HG03571 (cell line): Measurements from ENCODE around the gene XPR1.
"Not testable (repeated sequence)": the region's sequence is repeated elsewhere in the genome, so short reads cannot be mapped to it uniquely, and the experiment has no call there.

Source experiments
- ATAC-seq: cut with Tn5 transposase; IDR thresholded peaks from one replicate; pipeline ENCODE4 v1.9.1; 2021; ENCODE audit not compliant: unreplicated experiment

Gene XPR1

DNA sequence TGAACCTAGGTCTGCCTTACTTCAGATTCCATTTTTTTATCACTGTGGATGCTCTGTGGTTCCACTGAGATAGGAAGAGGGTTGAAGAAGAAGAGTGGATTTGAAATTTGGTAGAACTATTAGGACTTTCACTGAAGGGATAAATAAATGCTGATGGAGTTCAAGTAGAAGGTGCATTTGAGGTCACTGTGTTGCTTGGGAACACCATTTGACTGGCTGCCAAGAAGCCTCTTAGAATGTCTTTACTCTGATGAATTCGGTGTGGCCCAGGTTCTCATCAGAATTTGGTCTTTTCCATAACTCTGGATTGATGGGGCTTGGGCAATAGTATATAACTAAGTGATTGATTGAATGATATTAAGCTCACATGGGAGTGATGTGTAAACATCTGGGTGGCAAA is 11.9 kb downstream of the XPR1 start:
- ATAC-seq, result no peak

DNA sequence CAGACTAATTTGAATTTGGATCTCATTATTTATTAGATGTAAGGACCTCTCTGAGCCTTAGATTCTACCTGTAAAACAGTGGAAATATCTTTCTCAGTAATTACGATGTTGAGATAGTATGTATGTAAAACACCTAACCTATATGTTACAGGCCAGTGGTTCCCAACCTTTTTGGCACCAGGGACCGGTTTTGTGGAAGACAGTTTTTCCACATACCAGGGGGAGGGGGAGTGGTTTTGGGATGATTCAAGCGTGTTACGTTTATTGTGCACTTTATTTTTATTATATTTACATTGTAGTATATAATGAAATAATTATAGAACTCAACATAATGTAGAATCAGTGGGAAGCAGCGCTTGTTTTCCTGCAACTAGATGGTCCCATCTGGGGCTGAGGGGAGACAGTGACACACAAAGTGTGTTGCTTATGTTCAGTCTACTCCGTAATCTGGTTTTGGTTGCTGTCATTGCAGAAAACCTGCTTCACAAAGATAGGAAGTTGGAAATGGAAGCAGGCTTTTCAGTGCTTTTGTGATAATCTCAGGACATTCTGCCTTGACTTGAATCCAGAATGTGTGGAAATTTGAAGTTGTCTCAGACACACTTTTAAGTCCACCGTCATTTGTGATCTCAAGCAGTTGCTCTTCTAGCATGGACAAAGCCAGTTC is 12.8 kb downstream of the XPR1 start:
- ATAC-seq, result no peak

DNA sequence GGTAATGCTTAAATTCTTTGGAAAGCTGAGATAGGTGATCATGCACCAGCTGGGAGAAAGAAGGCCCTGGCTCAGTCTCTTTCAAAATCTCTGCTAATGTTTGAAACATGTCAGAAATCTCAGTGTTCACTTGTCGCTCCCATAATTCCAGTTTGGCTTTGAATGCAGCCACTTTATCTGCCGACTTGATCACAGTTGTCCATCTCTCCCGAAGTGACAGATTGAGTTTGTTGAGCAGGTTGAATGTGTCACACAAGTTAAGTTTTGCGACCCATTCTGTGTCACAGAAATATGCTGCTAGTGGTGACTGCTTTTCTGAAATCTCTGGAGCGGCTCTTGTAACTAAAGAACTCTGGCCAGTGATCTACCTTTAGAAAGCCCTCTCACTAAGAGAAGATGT is 13.4 kb downstream of the XPR1 start:
- ATAC-seq, result not testable (repeated sequence)

DNA sequence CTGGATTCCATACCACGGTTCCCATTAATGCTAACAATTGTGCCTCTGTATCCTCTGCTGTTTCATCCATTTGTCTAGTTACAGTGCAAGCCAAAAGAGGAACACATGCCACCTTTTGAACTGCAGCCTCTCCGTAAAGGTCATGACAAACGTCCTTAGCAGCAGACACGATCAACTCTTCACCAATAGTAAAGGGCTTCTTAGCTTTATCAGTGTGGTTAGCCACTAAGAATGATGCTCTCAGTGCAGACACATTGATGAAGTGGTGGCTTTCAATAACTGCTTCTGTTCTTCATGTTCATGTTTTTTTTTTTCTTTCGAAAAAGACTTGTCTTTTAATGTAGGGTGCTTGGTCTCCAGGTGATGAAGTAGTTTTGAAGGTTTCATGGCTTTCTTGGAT is 14.3 kb downstream of the XPR1 start:
- ATAC-seq, result no peak

DNA sequence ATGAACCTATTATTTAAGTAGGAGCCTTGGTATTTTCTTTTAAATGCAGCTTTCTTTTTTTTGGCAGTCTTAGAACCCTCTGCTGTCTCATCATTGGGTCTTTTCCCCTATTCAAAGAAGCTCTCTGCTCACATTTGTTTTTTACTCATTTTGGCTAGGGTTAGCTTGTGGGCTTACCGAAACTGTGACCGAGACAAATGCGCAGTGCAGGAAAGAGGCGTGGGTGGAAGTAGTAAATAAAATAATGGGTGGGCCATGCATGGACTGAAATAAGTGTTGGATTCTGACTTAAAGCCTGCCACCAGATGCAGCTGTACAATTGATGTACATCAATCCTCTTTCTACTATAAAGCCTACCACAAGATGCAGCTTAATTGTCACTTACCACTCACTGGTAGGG is 14.7 kb downstream of the XPR1 start:
- no peak for ATAC-seq

DNA sequence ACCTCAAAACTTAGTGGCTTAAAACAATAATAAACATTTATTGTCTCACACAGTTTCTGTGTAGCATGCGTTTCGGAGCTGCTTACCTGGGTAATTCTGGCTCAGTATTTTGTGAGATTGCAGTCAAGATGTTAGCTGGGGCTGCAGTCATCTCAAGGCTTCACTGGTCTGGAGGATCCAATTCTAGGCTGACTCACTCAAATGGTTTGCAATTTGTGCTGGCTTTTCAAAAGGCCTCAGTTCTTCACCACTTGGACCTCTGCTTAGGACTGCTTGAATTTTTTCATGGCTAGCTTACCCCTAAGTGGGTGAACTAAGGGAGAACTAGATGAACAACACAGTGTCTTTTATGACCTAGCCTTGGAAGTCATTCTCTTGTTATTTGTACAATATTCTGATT is 21.0 kb downstream of the XPR1 start:
- no peak for ATAC-seq

DNA sequence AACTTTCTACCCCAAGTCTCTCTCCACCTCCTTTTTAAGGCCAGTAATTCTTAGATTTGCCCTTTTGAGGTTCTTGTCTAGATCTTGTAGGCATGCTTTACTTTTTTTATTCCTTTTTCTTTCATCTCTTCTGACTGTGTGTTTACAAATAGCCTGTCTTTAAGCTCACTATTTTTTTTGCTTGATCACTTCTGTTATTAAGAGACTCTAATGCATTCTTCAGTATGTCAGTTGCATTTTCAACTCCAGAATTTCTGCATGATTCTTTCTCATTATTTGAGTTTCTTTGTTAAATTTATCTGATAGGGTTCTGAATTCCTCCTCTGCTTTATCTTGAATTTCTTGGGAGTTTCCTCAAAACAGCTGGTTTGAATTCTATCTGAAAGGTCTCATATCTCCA is 30.9 kb downstream of the XPR1 start:
- no peak for ATAC-seq

DNA sequence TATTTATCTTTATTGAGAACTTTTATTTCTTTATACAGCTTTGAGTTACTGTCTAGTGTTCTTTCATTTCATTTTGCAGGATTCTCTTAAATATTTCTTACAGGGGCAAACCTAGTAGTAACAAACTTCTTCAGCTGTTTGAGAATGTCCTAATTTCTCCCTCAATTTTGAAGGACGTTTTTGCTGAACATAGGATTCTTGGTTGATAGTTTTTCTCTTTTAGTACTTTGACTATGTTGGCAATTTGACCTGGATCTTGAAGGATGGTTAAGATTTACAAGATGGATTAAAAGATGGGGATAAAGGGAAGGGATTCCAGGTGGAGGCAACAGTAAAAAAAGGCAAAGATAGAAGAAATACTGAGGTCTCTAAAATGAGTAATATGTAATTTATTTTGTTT is 38.9 kb downstream of the XPR1 start:
- no peak for ATAC-seq

DNA sequence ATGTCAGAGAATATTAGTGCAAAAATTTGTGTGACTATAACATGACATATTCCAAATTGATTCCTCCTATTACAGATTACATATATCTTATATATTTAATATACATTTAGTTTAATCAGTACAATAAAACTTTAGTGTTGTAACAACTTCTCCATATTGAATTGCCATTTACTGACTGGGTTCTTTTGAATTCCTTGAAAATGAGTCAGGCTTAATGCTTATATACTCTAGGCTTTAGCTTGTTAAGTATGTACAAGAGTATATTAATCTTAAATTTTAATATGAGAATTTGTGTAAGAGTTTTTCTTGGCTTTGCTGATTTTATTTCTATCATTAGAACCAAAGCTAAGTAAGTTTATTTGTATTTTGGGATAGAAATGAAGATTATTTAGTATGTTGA is 40.3 kb downstream of the XPR1 start:
- no peak for ATAC-seq

DNA sequence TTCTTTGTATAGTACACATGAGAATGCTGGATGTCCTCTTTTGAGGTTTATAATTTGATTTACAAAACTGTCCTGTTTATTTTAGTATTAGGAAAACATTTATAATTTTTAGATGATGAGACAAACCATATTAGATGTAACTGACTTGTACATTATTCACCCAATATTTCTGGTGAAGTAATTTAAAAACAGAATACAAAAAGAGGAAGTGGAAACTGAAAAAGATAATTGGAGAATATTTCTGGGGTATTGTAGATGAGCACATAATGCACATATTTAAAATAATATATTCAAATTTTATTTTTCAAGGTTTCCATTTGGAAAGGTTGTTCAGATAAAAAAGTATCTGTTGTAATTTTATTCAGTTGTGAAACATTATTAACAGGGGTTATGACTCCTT is 40.7 kb downstream of the XPR1 start:
- no peak for ATAC-seq

DNA sequence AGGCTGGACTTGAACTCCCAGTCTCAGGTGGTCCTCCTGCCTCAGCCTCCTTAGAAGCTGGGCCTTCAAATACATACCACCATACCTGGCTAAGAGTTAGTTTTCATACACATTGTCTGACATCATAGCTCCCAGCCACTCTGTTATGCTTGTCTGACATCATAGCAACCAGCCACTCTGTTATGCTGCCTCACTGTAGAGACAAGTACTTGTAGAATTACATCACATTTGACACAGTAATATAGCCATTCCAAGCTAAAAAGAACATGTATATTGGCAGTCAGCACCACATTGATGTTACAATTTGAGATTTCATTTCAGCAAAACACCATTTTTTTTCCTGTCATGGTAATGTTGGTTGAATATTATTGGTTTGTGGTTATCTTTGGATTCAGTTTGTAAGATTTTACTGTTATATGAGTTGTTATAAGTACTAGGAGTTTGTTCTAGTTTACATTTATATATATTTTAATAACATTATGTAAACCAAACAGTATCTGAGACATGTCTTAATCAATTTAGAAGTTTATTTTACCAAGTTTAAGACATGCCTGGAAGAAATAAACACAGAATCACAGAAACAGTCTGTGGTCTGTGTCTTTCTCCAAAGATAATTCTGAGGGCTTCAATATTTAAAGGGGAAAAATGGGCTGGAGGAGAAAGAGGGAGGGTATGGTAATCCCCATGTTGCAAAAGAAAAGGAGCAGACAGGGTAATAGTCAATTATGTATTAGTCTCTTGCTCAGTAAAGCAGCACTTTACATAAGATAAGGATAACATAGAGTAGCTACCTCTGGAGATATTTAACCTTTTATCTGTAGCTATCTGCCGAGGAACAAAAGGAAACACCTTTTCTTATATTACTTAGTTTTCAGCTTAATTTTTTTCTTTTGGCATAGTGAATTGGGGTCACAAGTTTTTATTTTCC is 43.0 kb downstream of the XPR1 start:
- no peak for ATAC-seq

DNA sequence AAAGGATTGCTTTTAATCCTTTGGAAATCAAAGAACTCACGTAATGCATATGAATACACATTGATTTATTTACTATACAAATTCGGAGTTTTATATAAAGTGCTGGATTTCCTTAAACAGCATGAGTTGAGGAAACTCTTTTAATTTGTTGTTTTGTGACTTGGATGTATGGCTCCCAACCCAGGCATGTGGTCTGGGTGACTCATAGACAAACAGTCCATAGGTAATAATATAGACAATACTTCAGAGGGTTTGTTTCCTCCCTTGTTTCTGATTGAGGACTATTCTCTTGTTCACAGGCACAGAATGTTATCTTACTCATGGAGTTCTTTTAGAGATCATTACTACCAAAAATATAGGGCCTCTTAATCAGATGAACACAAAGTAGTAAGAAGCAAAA is 43.8 kb downstream of the XPR1 start:
- no peak for ATAC-seq

DNA sequence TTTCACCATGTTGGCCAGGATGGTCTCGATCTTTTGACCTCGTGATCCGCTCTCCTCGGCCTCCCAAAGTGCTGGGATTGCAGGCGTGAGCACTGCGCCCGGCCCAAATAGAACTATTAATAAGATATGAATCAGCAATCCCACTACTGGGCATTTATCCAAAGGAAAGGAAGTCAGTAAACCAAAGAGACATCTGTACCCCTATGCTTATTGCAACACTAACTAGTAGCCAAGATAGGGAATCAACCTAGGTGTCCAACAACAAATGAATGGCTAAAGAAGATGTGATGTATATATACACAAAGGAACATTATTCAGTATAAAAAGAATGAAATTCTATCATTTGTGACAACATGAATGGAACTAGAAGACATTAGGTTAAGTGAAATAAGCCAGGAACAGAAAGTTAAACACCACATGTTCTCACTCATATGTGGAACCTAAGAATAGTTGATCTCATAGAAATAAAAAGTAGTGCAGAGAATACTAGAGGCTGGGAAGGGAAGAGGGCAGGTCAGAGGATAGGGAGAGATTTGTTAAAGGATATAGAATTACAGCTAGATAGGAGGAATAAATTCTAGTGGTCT is 48.8 kb downstream of the XPR1 start:
- no peak for ATAC-seq

DNA sequence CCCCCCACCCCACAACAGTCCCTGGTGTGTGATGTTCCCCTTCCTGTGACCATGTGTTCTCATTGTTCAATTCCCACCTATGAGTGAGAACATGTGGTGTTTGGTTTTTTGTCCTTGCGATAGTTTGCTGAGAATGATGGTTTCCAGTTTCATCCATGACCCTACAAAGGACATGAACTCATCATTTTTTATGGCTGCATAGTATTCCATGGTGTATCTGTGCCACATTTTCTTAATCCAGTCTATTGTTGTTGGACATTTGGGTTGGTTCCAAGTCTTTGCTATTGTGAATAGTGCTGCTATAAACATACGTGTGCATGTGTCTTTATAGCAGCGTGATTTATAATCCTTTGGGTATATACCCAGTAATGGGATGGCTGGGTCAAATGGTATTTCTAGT is 51.3 kb downstream of the XPR1 start:
- ATAC-seq, result not testable (repeated sequence)

DNA sequence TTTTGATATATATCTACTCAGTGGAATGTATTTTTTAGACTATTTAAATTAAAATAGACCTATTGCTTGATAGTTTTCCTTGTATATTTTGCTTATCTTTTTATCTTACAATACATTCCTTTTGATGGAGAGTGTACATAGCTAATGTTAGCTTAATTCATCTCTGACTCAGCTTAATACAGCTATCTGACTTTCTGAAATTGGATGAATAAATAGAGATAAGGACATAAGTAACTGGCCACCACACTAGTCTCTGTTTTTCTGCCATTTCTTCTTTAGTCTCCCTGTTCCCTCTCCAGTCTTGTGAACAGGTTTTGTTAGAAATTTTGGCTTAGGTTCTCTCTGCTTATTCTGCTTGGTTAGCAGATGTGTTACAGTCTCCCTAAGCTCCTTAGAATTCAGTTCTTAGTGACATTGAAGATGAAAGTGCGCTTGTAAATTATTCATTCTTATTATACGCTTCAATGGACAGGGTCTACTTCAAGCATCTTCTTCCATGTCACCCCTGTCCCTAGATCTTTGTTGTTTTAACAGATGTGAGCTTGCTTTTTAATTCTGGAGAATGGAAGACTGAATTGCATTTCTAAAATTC is 59.6 kb downstream of the XPR1 start:
- ATAC-seq, result no peak

DNA sequence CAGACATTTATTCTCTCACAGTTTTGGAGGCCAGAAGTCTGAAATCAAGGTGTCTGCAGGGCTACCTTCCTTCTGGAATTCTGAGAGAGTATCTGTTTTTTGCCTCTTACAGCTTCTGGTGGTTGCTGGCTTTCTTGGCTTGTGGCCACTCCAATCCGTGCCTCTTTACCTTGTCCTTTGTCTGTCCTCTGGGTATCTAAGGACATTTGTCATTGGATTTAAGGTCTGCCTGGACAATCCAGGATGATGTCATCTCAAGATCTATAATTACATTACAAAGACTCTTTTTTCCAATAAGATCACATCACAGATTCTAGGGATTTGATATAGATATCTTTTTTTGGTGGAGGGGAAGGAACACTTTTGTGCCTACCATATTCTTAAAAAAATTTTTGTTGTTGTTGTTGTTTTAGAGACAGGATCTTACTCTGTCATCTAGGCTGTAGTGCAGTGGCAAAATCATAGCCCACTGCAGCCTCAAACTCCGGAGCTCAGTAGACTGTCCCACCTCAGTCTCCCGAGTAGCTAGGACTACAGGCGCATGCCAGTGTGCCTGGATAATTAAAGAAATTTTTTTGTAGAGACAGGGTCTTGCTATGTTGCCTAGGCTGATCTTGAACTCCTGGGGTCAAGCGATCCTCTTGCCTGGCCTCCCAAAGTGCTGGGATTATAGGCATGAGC is 61.9 kb downstream of the XPR1 start:
- no peak for ATAC-seq

DNA sequence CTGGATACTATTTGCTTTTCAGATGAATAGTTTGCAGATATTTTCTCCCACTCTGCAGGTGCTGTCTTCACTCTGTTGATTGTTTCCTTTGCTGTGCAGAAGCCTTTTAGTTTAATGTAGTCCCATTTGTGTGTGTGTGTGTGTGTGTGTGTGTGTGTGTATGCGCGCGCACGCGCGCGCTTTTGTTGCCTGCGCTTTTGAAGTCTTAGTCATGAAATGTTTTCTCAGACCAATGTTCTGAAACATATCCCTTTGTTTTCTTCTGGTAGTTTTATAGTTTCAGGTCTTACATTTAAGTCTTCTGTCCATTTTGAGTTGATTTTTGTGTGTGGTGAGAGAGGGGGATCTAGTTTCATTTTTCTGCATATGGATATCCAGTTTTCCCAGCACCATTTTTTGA is 63.5 kb downstream of the XPR1 start:
- ATAC-seq, result no peak

DNA sequence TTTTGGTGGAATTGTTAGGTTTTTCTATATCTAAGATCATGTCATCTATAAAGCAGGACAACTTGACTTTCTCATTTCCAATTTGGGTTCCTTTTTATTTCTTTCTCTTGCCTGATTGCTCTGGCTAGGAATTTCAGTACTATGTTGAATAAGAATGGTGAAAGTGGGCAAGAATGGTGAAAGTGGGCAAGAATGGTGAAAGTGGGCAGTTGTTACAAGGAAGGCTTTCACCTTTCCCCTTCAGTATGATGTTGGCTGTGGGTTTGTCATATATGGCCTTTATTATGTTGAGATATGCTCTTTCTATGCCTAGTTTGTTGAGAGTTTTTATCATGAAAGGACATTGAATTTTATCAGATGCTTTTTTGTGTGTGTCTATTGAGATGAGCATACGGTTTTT is 64.5 kb downstream of the XPR1 start:
- ATAC-seq, result no peak

DNA sequence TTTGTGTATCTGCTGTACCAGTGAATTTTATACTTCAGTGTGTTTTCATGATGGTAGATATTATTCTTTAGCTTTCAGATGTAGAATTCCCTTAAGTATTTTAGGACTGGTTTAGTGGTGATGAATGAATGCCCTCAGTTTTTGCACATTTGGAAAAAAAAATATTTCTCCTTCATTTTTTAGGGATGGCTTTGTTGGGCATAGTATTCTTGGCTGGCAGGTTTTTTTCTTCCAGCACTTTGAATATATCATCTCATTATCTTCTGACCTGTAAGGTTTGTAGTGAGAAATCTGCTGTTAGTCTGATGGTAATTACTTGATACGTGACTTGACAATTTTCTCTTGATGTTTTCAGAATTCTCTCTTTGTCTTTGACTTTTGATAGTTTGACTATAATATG is 66.8 kb downstream of the XPR1 start:
- no peak for ATAC-seq

DNA sequence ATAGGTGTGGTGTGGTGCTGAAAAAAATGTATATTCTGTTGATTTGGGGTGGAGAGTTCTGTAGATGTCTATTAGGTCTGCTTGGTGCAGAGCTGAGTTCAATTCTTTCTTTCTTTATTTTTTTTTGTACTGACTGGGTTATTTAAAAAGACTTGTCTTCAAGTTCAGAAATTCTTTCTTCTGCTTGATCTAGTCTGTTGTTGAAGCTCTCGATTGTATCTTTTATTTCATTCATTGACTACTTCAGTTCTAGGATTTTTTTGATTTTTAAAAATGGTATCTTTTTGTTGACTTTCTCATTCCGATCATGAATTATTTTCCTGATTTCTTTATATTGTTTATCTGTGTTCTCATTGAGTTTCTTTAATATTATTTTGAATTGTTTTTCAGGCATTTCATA is 70.6 kb downstream of the XPR1 start:
- ATAC-seq, result not testable (repeated sequence)

DNA sequence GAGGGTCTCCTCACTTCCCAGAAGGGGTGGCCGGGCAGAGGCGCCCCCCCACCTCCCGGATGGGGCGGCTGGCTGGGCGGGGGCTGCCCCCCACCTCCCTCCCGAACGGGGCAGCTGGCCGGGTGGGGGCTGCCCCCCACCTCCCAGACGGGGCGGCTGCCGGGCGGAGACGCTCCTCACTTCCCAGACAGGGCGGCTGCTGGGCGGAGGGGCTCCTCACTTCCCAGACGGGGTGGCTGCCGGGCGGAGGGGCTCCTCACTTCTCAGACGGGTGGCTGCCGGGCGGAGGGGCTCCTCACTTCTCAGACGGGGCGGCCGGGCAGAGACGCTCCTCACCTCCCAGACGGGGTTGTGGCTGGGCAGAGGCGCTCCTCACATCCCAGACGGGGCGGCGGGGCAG is 78.9 kb downstream of the XPR1 start:
- not testable (repeated sequence) for ATAC-seq
